GM13976 (cell line): Measurements from ENCODE around the gene HOXA6.

ENCODE experiments used
- DNase-seq: peaks from one replicate; pipeline ENCODE4 v3.0.0; 2012; ENCODE audit warnings: low spot score
- CTCF ChIP-seq: IDR thresholded peaks from 2 replicates; pipeline ENCODE4 v1.5.1; 2012; ENCODE audit warnings: borderline replicate concordance, mild to moderate bottlenecking; ENCODE audit not compliant: insufficient read depth; ENCODE audit errors: extremely low read depth, missing control alignments, control extremely low read depth
- in situ Hi-C: fragments of 300-500 bp; cut with MboI; formaldehyde crosslinking; loops from one replicate; pipeline ENCODE4 v1.12.0; 2022; ENCODE audit warnings: low sequenced_read_pairs, mixed read lengths, inconsistent platforms; ENCODE audit not compliant: unreplicated experiment

Gene HOXA6

GRCh38 chr7:27169658-27170425, 22.3 kb upstream of the HOXA6 start:
- TF ChIP-seq CTCF: no peak
- in situ Hi-C loops: loop anchor here (10.0 to 25.0 kb wide), 2 partner anchors 658 to 1305 kb away; no protein-coding TSS in a partner anchor
- no peak for DNase-seq

GRCh38 chr7:27168265-27168947, 20.8 kb upstream of the HOXA6 start:
- TF ChIP-seq CTCF: no peak
- in situ Hi-C loops: loop anchor here (10.0 to 25.0 kb wide), 2 partner anchors 656 to 1304 kb away; no protein-coding TSS in a partner anchor
- DNase-seq: no peak

GRCh38 chr7:27167916-27168264, 20.3 kb upstream of the HOXA6 start:
- DNase-seq: no peak
- no peak for TF ChIP-seq CTCF
- in situ Hi-C loops: loop anchor here (10.0 to 25.0 kb wide), 2 partner anchors 656 to 1303 kb away; no protein-coding TSS in a partner anchor

- in situ Hi-C loops: loop anchor here (10.0 to 25.0 kb wide), 2 partner anchors 655 to 1302 kb away; no protein-coding TSS in a partner anchor
- no peak for TF ChIP-seq CTCF
- DNase-seq: no peak
Observed at GRCh38 chr7:27166531-27167505, 19.2 kb upstream of the HOXA6 start.

- in situ Hi-C loops: loop anchor here (10.0 to 25.0 kb wide), 2 partner anchors 654 to 1301 kb away; no protein-coding TSS in a partner anchor
- TF ChIP-seq CTCF: no peak
- DNase-seq: no peak
Observed at GRCh38 chr7:27165996-27166530, 18.5 kb upstream of the HOXA6 start.
